ENCODE measurements around the gene ATRIP.

GRCh38 chr3:48432411-48433371 is 13.8 kb upstream of the ATRIP start:
- TF ChIP-seq CTCF (IDR thresholded peaks at IDR 0.05; ENCODE audit: low read depth, low read length, missing input control): no peak
- TF ChIP-seq EGR1 (IDR thresholded peaks at IDR 0.05; ENCODE audit: low read depth in 2 of 2): no peak
- TF ChIP-seq RXRA (IDR thresholded peaks at IDR 0.05): no peak
- no peak for TF ChIP-seq SP1 (IDR thresholded peaks at IDR 0.05)
- TF ChIP-seq ZBTB33 (IDR thresholded peaks at IDR 0.05): no peak
- TF ChIP-seq ATF3 (IDR thresholded peaks at IDR 0.05): no peak
- TF ChIP-seq YY1 (IDR thresholded peaks at IDR 0.05): no peak
- TF ChIP-seq RAD21 (IDR thresholded peaks at IDR 0.05): peak in 1 of 2 donors; percentile 46
- no peak for TF ChIP-seq NR2F2 (IDR thresholded peaks at IDR 0.05)
- TF ChIP-seq TAF1 (conservative IDR thresholded peaks at IDR 0.05): no peak

Measured in liver (tissue), 3 donors.